Measurements from ENCODE around the gene IL24. TPM values are rescaled to one million over a fixed set of nuclear protein-coding genes. Genes with fewer than 3 reads are reported as not detected.

IL24 gene
- total and polyA plus RNA-seq, 2 donors = 0.09 to 0.50 TPM

DNA sequence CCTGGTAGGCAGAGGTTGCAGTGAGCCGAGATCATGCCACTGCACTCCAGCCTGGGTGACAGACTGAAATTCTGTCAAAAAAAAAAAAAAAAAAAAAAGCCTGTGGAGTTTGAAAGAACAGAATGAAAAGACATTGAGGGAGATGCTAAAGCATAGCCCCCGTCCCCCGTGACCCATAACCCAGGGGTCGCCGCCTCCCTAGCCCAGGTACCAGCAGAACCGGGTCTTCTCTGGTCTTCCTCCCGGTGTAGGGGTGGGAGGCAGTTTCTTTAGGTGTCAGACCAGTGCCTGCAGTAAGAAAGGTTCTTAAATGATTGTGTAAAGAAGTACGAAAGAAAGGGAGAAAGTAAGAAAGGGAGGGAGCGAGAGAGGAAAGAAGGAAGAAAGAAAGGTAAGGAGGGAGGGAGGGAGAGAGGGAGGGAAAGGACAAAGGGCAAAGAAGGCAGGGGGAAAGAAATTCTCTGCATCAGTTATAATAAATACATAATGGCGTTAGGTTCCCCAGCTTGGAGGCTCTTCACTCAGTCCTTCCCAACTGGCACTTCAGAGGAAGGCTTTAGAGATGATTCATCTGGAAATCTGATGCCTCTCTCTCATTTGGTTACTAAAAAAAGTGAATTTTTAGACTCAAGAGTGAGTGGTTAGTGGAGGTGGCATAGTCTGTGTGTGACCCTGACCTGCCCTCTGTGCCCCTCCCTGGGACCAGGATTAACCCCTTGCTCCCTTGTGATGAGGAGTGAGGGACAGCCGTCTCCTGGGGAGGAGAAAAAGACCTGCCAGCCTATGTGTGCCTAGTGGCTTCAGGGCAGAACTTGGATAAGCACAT lies 1.1 kb downstream of the IL24 start:
- Histone ChIP-seq H3K4me1 (ENCODE audit: control insufficient read depth in 2 of 2, insufficient read depth in 2 of 2, low read length in 2 of 2) (no peaks in the 10 kb centered on the region), H3K27me3 (ENCODE audit: control insufficient read depth in 2 of 2, insufficient read depth in 1 of 2, low read length in 1 of 2) (no peaks in the 10 kb centered on the region), H3K36me3 (ENCODE audit: control insufficient read depth in 2 of 2, insufficient read depth in 2 of 2, low read length in 1 of 2) (peaks cover 4 to 6% of the 10 kb centered on the region in 2 donors), H3K27ac (ENCODE audit: low read depth in 1 of 2, low read length in 1 of 2) (no peak overlapping the region), H3K9me3 (ENCODE audit: control insufficient read depth in 2 of 2, insufficient read depth in 1 of 2, low read length in 1 of 2) (no peaks in the 10 kb centered on the region), H3K4me3 (ENCODE audit: low read length in 2 of 2) (no peak overlapping the region)
- WGBS = 97% methylated on average over 11 of the region's 11 CpGs
- DNase-seq (ENCODE audit: low read depth in 6 of 9, low spot score in 9 of 9) = no peak

DNA sequence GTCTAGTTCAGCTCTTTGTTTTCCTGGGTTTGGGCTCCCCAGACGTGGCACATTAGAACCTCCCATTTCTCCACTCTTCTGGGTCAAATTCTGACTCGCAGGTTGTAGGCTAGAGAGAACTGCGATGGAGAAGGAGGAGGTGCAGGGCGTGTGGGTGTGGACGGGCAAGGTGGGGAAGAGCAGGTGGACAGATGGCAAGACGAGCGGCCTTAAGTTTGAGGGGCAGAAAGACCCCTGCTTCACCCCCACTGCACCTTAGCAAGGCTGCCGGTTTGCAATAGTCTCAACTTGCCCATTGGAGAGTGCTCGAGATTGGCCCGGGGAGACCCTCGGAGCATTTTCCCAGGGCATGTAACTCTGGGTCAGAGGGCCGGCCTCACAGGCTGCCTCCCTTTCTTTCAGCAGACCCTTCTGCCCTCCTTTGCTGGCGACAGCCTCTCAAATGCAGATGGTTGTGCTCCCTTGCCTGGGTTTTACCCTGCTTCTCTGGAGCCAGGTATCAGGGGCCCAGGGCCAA lies 1.7 kb downstream of the IL24 start:
- no peaks in the 10 kb centered on the region for H3K4me1 ChIP-seq (ENCODE audit: control insufficient read depth in 2 of 2, insufficient read depth in 2 of 2, low read length in 2 of 2)
- 96% methylated on average over 13 of the region's 13 CpGs for WGBS
- no peak overlapping the region for H3K27ac ChIP-seq (ENCODE audit: low read depth in 1 of 2, low read length in 1 of 2)
- no peaks in the 10 kb centered on the region for H3K27me3 ChIP-seq (ENCODE audit: control insufficient read depth in 2 of 2, insufficient read depth in 1 of 2, low read length in 1 of 2)
- no peaks in the 10 kb centered on the region for H3K9me3 ChIP-seq (ENCODE audit: control insufficient read depth in 2 of 2, insufficient read depth in 1 of 2, low read length in 1 of 2)
- H3K36me3 ChIP-seq (ENCODE audit: control insufficient read depth in 2 of 2, insufficient read depth in 2 of 2, low read length in 1 of 2) = peaks cover 11 to 13% of the 10 kb centered on the region in 2 donors
- no peak overlapping the region for H3K4me3 ChIP-seq (ENCODE audit: low read length in 2 of 2)
- DNase-seq (ENCODE audit: low read depth in 6 of 9, low spot score in 9 of 9) = no peak

DNA sequence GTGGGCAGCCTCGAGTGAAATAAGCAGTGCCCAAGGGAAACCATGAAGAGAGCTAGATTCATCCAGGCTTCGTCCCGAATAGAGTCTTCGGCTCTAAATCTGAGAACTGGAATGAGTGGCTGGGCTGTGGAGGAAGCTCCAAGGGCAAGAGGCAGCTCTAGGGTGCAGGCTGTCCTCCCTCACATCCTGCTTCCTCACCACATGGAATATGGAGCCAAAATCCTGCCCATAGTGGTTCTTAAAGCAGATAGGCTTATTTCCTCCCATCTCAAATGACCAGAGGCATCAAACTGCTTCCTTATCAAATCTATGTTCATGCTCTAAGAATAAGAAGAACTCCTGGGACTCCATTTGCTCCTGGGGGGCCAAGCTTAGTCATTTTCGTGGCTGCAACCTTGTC lies 2.5 kb downstream of the IL24 start:
- Histone ChIP-seq H3K27ac (ENCODE audit: low read depth in 1 of 2, low read length in 1 of 2) (no peak overlapping the region), H3K36me3 (ENCODE audit: control insufficient read depth in 2 of 2, insufficient read depth in 2 of 2, low read length in 1 of 2) (peaks cover 14 to 18% of the 10 kb centered on the region in 2 donors), H3K4me3 (ENCODE audit: low read length in 2 of 2) (no peak overlapping the region), H3K4me1 (ENCODE audit: control insufficient read depth in 2 of 2, insufficient read depth in 2 of 2, low read length in 2 of 2) (no peaks in the 10 kb centered on the region), H3K9me3 (ENCODE audit: control insufficient read depth in 2 of 2, insufficient read depth in 1 of 2, low read length in 1 of 2) (no peaks in the 10 kb centered on the region), H3K27me3 (ENCODE audit: control insufficient read depth in 2 of 2, insufficient read depth in 1 of 2, low read length in 1 of 2) (no peaks in the 10 kb centered on the region)
- DNase-seq (ENCODE audit: low read depth in 6 of 9, low spot score in 9 of 9) = no peak
- WGBS = 96% methylated on average over 5 of the region's 5 CpGs

DNA sequence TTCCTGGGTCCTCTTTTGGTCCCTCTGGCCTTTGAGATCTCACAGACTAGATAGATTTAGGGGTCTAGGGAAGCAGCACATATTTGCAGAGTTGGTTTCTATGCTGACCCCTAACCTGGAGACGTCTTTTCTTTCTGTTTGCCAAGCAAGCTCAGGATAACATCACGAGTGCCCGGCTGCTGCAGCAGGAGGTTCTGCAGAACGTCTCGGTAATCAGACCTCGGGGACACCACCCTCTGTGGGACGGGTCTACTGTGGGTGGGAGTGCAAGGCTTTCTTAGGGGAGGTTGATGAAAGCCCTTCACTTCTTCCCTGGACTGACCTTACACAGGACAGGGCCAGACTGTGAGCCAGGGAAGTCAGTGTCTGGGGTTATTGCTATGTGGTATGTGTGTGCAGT lies 2.9 kb downstream of the IL24 start:
- no peak for DNase-seq (ENCODE audit: low read depth in 6 of 9, low spot score in 9 of 9)
- Histone ChIP-seq H3K27ac (ENCODE audit: low read depth in 1 of 2, low read length in 1 of 2) (no peak overlapping the region), H3K9me3 (ENCODE audit: control insufficient read depth in 2 of 2, insufficient read depth in 1 of 2, low read length in 1 of 2) (no peaks in the 10 kb centered on the region), H3K4me1 (ENCODE audit: control insufficient read depth in 2 of 2, insufficient read depth in 2 of 2, low read length in 2 of 2) (peaks cover 2% of the 10 kb centered on the region in 2 donors), H3K36me3 (ENCODE audit: control insufficient read depth in 2 of 2, insufficient read depth in 2 of 2, low read length in 1 of 2) (peaks cover 18 to 22% of the 10 kb centered on the region in 2 donors), H3K27me3 (ENCODE audit: control insufficient read depth in 2 of 2, insufficient read depth in 1 of 2, low read length in 1 of 2) (no peaks in the 10 kb centered on the region), H3K4me3 (ENCODE audit: low read length in 2 of 2) (no peak overlapping the region)
- 95% methylated on average over 7 of the region's 7 CpGs for WGBS

DNA sequence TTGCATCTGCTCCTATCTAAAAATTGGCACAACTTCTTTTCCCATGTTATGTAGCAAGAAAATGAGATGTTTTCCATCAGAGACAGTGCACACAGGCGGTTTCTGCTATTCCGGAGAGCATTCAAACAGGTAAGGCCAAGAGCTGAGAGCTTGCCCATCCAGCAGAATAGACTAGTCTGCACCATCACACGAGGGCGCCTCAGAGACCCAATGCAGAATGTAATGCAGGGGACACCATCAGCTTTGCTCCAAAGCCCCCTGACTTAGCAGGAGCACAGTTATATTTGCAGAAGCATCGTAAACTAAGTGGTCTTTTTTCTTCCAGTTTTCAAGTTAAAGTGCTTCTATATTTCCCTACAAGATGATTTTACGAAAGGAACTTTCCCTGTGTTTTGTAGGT lies 4.7 kb downstream of the IL24 start:
- Histone ChIP-seq H3K4me1 (ENCODE audit: control insufficient read depth in 2 of 2, insufficient read depth in 2 of 2, low read length in 2 of 2) (peaks cover 14 to 15% of the 10 kb centered on the region in 2 donors), H3K9me3 (ENCODE audit: control insufficient read depth in 2 of 2, insufficient read depth in 1 of 2, low read length in 1 of 2) (no peaks in the 10 kb centered on the region), H3K4me3 (ENCODE audit: low read length in 2 of 2) (no peak overlapping the region), H3K27me3 (ENCODE audit: control insufficient read depth in 2 of 2, insufficient read depth in 1 of 2, low read length in 1 of 2) (no peaks in the 10 kb centered on the region), H3K36me3 (ENCODE audit: control insufficient read depth in 2 of 2, insufficient read depth in 2 of 2, low read length in 1 of 2) (peaks cover 18 to 22% of the 10 kb centered on the region in 2 donors), H3K27ac (ENCODE audit: low read depth in 1 of 2, low read length in 1 of 2) (no peak overlapping the region)
- WGBS = 96% methylated on average over 6 of the region's 6 CpGs
- DNase-seq (ENCODE audit: low read depth in 6 of 9, low spot score in 9 of 9) = no peak

DNA sequence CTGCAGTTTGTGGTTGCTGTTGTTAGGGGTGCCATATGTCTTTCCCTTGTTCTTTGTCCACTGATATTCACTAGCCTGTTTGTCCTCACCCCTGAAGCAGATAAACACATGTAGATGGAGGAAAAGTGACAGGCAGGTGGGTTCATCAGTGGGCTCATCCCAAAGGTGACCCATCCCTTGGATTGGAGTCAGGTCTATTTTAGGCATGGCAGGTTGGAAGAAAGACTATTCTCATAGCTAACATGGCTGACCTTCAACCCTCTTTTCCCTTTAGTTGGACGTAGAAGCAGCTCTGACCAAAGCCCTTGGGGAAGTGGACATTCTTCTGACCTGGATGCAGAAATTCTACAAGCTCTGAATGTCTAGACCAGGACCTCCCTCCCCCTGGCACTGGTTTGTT lies 5.5 kb downstream of the IL24 start:
- WGBS = 100% methylated on average over 1 of the region's 1 CpG
- DNase-seq (ENCODE audit: low read depth in 6 of 9, low spot score in 9 of 9) = no peak
- Histone ChIP-seq H3K4me3 (ENCODE audit: low read length in 2 of 2) (no peak overlapping the region), H3K9me3 (ENCODE audit: control insufficient read depth in 2 of 2, insufficient read depth in 1 of 2, low read length in 1 of 2) (no peaks in the 10 kb centered on the region), H3K36me3 (ENCODE audit: control insufficient read depth in 2 of 2, insufficient read depth in 2 of 2, low read length in 1 of 2) (peaks cover 25 to 29% of the 10 kb centered on the region in 2 donors), H3K4me1 (ENCODE audit: control insufficient read depth in 2 of 2, insufficient read depth in 2 of 2, low read length in 2 of 2) (peaks cover 17 to 21% of the 10 kb centered on the region in 2 donors), H3K27me3 (ENCODE audit: control insufficient read depth in 2 of 2, insufficient read depth in 1 of 2, low read length in 1 of 2) (no peaks in the 10 kb centered on the region), H3K27ac (ENCODE audit: low read depth in 1 of 2, low read length in 1 of 2) (no peak overlapping the region)

DNA sequence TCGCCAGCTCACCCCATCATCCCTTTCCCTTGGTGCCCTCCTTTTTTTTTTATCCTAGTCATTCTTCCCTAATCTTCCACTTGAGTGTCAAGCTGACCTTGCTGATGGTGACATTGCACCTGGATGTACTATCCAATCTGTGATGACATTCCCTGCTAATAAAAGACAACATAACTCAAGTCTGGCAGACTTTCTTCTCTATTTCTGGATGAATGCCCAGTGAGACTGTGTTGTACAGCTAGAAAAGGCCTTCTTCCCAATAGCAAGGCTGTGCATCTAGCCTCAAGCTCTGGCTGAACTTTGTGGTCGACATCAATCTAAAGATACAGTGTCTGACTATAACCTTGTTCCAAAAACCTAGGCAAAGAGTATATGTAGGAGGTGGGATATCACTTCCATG lies 6.4 kb downstream of the IL24 start:
- 96% methylated on average over 2 of the region's 2 CpGs for WGBS
- H3K27me3 ChIP-seq (ENCODE audit: control insufficient read depth in 2 of 2, insufficient read depth in 1 of 2, low read length in 1 of 2) = peaks cover 0 to 1% of the 10 kb centered on the region in 2 donors

DNA sequence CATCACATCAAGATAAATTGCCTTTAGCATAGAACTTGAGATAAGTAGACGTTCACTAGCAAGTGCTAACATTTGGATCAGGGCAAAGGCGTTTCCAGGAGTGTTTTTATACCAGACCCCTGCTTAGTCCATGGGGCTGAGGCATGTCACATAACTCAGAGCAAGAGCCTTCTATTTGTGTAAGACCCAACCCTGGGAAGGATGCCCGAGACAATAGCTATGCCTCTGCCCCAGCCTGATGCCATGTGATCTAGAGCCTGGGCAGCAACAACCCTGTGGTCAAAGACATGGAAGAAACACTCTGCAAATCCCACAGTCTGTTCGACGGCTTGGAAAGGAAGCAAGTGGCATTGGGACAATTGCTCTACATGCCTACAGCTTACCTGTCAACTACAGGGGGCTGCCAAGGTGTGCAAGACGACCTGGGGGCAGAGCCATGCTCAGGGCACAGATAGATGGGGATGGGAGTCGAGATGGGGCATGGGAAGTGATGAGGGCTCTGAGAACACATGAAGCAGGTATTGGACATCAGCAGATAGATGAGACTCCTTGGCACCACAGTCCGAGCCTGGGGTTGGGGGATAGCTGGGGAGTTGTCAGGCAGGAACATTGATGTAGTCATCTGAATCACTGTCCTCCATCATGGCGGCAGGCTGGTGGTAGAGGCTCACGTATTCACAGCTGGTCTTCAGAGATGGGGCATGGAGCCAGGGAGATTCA lies 7.3 kb downstream of the IL24 start:
- Histone ChIP-seq H3K27me3 (ENCODE audit: control insufficient read depth in 2 of 2, insufficient read depth in 1 of 2, low read length in 1 of 2) (peaks cover 0 to 10% of the 10 kb centered on the region in 2 donors), H3K9me3 (ENCODE audit: control insufficient read depth in 2 of 2, insufficient read depth in 1 of 2, low read length in 1 of 2) (no peaks in the 10 kb centered on the region), H3K27ac (ENCODE audit: low read depth in 1 of 2, low read length in 1 of 2) (no peak overlapping the region), H3K36me3 (ENCODE audit: control insufficient read depth in 2 of 2, insufficient read depth in 2 of 2, low read length in 1 of 2) (peaks cover 25 to 32% of the 10 kb centered on the region in 2 donors), H3K4me1 (ENCODE audit: control insufficient read depth in 2 of 2, insufficient read depth in 2 of 2, low read length in 2 of 2) (peaks cover 21 to 27% of the 10 kb centered on the region in 2 donors), H3K4me3 (ENCODE audit: low read length in 2 of 2) (no peak overlapping the region)
- DNase-seq (ENCODE audit: low read depth in 6 of 9, low spot score in 9 of 9) = no peak
- WGBS = 98% methylated on average over 10 of the region's 10 CpGs

More for the DNA sequence above, 6.4 kb downstream of the IL24 start:
- no peak overlapping the region for H3K4me3 ChIP-seq (ENCODE audit: low read length in 2 of 2)
- DNase-seq (ENCODE audit: low read depth in 6 of 9, low spot score in 9 of 9) = no peak
- H3K9me3 ChIP-seq (ENCODE audit: control insufficient read depth in 2 of 2, insufficient read depth in 1 of 2, low read length in 1 of 2) = no peaks in the 10 kb centered on the region
- H3K27ac ChIP-seq (ENCODE audit: low read depth in 1 of 2, low read length in 1 of 2) = no peak overlapping the region
- H3K36me3 ChIP-seq (ENCODE audit: control insufficient read depth in 2 of 2, insufficient read depth in 2 of 2, low read length in 1 of 2) = peaks cover 25 to 32% of the 10 kb centered on the region in 2 donors
- peaks cover 17 to 22% of the 10 kb centered on the region in 2 donors for H3K4me1 ChIP-seq (ENCODE audit: control insufficient read depth in 2 of 2, insufficient read depth in 2 of 2, low read length in 2 of 2)
